Renal cortical epithelial cell (primary cell): Measurements from ENCODE around the gene GALP. TPM values are rescaled to one million over a fixed set of nuclear protein-coding genes. Genes with fewer than 3 reads are reported as not detected.
"Not testable (repeated sequence)": the region's sequence is repeated elsewhere in the genome, so short reads cannot be mapped to it uniquely, and the experiment has no call there.

Experiments
- DNase-seq: peaks from one replicate; pipeline ENCODE4 v3.0.0-alpha.2; 2011; ENCODE audit warnings: low read depth
- total RNA-seq: library from RNA; depleted of rRNA; stranded (reverse); fragments of >200 nt; gene quantifications from 2 replicates; pipeline ENCODE4 v1.2.3, GENCODE V29; 2014

GALP gene
- total RNA-seq, 1 donor from 2014 or later, result not detected

DNA sequence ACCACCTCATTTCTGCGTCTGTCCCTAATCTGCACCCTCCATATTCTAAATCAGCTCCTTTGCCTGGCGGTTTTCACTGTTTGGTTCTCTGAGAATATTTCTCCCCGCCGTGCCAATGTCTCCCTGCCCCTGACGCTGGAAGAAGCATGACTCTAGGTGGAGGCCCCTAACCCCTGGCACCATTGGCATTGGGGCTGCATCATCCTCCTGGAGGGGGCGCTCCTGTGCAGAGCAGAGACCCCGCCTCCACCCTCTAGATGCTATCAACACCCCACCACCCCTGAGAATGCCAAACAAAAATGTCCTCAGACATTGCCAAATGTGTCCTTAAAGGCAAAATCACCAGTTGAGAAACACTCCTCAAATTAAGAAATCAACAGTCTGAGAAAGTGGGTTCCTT, 15.3 kb downstream of the GALP start:
- no peak for DNase-seq

DNA sequence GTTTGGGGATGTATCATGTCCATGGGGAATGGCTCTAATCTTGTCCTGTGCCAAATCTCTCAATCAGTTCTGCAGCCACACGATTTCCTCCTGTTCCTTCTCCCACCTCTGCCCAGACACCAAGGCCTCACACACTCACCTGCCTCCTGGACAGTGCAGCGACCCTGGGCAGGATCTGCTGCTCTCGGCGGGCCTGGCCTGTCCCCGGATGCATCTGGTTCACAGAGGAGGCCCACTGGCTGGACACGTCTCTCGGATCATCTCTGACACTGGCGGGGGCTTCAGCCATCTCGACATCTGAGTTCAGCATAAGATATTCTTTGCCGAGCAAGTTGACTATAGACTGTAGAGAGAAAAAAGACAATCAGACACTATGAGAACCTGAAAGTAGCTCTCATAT, 15.9 kb downstream of the GALP start:
- no peak for DNase-seq

DNA sequence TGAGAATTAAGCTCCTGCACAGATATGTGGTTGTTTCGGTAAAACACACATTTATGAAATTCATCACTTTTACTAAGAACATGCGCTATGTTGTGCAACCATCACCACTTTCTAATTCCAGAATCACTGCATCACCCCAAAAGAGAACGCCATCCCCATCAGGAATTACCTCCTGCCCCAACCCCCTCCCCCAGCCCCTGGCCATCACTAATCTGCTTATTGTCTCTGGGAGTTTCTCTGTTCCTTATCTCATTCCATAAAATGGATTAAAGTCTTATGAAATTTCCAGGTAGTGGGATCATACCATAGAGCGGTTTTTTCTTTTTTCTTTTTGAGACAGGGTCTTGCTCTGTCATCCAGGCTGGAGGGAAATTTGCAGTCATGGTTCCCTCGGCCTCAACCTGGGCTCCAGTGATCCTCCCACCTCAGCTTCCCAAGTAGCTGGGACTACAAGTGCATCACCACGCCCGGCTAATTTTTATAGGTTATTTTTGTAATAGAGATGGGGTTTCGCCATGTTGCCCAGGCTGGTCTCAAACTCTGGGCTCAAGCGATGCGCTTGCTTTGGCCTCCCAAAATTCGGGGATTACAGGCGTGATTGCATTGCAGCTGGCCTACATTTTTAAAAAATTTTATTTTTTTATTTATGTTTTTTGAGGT, 18.3 kb downstream of the GALP start:
- DNase-seq, result no peak

DNA sequence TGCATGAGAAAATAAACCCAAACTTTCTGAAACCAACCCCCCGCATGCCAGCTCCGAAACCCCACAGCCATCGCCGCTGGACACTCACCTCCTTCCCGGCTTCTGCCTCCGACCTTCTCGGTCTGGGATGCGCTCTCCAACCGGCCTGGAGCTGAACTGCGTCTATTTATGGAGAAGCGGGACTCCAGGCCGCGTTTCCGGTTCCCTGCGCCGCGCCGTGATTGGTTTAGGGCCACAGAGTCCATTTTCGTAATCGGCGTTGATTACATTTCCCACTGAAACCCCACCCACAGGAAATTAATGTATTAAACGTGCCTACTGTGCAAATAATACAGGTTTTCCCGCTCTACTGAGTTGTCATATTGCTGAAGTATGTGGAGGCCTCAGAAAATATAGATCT, 21.8 kb downstream of the GALP start, which contains the start of gene ZSCAN5B:
TSS of gene ZSCAN5B (minus strand) at position 138 of the 400 bp plus-strand sequence. CDS start 4,731 bp downstream, outside the sequence.
- DNase-seq, result not testable (repeated sequence)

DNA sequence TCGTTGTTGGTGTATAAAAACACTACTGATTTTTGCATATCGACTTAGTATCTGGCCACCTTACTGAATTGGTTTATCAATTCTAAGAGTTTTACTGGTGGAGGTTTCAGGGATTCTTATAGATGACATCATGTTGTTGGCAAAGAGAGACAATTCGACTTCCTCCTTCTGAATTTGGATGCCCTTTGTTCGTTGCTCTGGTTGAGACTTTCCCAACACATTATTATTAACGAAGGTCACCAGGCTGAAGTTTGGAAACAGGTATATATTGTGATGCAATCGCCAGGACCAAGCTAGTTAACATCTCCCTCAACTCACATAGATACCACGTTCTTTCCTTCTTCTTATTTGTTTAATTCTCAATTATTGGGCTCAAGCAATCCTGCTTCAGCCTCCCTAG, 23.9 kb downstream of the GALP start:
- DNase-seq, result no peak

DNA sequence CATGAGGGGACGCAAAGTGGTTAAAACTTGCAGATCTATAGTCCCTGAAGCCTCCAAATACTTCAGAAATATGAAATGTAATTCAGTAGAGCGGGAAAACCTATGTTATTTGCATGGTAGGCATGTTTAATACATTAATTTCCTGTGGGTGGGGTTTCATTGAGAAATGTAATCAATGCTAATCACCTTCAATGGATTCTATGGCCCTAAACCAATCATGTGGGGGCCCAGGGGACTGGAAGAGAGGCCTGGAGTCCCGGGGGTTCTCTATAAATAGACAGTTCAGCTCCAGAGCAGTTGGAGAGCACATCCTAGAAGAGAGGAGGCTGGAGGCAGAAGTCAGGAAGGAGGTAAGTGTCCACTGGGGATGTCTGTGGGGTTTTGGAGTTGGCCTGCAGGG, 26.2 kb downstream of the GALP start, which contains the start of gene ZSCAN5C:
TSS of gene ZSCAN5C (plus strand) at position 301 of the 400 bp plus-strand sequence. CDS start 3,641 bp downstream, outside the sequence.
- DNase-seq, result no peak

DNA sequence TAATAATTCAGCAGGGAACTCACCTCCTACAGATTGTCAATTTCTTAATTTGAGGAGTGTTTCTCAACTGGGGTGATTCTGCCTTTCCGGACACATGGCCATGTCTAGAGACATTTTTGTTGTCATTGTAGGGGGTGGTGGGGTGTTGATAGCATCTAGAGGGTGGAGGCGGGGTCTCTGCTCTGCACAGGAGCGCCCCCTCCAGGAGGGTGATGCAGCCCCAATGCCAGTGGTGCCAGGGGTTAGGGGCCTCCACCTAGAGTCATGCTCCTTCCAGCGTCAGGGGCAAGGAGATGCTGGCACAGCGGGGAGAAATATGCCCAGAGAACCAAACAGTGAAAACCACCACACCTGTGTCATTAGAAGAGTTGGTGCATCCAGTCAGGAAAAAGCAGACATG, 31.8 kb downstream of the GALP start:
- not testable (repeated sequence) for DNase-seq

DNA sequence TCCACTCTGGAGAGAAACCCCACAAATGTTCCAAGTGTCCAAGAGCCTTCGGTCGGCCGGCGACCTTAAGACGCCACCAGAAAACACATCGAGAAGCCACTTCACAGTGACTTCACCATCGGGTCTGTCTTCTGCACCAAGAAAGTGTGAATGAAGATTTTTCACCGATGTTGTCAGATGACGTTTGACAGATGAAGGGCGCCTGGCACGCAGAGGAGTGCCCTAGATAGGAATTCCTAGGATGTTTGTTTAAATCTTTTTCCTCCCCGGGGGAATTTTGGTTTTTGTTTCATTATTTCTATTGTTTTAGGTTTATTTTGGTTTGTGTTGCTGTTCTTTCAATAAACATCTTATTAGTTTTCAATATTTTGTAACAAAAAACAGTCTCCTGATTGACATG, 33.3 kb downstream of the GALP start:
- DNase-seq, result no peak

DNA sequence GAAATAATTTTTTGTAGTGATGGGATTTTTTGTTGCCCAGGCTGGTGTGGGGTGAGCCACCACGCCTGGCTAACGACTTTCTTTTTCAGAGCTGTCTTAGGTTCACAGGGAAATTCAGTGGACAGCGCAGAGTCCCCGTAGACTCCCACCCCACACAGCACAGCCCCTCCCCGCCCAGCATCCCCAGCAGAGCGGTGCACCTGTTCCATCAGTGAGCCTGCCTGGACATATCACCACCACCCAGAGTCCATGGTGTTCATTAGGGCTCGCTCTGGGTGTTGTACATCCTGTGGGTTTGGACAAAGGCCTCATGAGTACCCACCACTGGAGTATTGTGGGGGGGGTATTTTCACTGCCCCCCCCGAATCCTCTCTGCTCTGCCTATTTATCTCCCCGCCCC, 34.2 kb downstream of the GALP start:
- DNase-seq, result not testable (repeated sequence)

DNA sequence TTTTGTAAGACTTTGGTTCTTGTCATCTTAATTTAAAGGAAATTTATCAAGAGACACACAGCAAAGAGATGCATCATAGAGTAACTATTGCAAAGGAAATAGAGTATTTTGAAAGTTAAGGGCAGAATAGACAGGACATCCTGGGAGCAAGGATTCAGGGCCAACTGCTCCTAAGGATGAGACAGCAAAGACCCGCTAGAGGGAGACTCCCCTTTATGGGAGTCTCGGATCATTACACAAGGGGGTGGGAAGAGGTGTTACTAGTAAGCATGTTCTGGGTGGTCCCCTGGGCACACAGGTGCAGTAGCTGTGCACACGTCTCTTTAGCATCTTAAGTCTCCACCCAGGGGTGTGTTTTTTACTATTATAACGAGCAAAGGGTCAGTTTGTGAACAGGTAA, 35.9 kb downstream of the GALP start:
- no peak for DNase-seq

DNA sequence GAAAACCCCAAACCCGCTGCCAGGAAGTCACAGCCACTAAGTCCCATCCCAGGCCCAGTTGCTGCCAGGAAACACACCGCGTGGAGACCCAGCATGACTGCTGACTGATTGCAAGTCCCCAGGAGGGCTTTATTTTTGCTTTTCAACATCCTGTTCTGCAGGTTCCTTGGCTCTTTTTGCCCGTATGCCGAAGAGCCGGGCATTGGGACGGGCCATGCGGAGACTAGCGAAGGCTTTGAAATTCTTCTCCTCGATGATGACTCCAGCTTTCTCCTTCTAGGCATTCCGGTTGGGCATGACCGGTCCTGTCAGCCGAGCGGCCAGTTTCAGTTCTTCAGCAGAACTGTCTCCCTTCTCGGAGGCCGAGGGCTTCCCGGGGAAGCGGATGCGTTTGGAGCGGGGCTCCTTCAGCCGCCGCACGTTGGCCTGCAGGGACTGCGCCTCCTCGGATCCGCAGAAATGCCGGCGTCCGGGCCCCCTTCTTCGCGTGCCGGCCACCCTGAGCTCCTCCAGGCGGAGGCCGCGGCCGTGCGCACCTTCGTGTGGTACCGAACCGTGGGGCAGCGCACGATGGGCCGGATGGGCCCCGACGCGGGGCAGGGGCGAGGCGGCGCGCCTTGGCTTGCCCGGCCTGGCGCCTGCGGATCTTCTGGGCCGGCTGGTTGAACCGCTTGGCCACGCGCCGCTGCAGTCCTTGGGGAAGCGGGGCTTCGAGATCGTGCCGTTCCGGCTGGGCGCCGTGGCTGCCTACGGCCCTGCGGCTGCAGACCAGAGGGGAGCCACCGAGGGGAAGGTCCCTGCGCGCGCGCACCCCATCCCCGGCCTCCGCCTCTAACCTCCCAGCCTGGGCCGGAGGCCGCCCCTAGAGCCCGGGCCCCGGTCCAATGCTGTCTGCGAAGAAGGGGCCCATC, 41.5 kb downstream of the GALP start:
- DNase-seq, result no peak

DNA sequence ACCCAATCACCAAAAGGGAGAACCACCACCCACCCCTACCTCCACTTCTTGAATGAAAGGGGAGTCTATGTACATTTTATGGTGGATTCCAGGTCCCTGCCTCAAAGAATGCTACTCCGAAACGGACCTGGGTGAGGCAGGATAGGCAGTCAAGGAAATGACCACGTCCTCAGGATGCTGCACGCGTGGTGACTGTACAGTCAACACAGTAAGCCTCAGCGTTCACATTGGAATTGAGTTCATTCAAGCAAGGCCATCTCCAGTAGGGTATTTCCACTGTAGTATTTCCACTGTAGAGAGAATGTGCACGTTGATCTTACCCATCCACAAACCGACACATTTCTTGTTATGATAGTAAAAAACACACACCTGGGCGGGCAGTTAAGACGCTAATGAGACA, 43.2 kb downstream of the GALP start:
- DNase-seq, result no peak

DNA sequence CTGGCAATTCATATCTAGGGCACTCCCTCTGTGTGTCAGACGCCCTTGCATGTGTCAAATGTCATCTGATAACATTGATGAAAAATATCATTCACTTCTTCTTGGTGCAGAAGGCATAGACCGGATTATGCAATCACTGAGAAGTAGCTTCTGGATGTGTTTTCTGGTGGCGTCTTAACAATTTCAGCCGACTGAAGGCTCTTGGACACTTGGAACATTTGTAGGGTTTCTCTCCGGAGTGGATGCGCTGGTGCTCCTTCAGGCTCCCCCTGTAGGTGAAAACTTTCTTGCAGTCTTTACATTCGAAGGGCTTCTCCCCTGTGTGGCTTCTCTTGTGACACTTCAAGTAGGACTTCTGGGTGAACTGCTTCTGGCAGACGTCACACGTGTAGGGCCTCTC, 45.6 kb downstream of the GALP start:
- not testable (repeated sequence) for DNase-seq

DNA sequence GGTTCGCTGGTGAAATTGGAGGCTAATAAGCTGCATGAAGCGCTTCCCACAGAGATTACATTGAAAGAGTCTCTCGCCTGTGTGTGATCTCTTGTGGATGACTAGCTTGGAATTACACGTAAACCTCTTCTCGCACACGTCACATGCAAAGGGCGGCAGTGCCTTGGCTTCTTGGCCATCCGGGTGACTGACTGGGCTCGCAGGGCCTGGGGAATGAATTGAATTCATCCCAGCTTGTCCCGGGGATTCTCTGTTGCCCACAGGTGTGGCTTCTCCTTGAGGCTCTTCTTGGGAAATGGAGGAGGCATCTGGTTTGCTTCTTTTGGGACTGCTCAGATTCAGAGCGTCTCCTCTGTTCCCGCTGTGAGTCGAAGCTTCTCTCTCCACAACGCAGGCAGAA, 46.0 kb downstream of the GALP start:
- DNase-seq, result no peak

DNA sequence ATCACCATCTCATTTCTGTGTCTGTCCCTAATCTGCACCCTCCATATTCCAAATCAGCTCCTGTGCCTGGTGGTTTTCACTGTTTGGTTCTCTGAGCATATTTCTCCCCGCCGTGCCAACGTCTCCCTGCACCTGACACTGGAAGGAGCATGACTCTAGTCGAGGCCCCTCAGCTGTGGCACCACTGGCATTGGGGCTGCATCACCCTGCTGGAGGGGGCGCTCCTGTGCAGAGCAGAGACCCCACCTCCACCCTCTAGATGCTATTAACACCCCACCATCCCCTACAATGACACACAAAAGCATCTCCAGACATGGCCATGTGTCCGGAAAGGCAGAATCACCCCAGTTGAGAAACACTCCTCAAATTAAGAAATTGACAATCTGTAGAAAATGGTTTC, 47.1 kb downstream of the GALP start:
- DNase-seq, result no peak

DNA sequence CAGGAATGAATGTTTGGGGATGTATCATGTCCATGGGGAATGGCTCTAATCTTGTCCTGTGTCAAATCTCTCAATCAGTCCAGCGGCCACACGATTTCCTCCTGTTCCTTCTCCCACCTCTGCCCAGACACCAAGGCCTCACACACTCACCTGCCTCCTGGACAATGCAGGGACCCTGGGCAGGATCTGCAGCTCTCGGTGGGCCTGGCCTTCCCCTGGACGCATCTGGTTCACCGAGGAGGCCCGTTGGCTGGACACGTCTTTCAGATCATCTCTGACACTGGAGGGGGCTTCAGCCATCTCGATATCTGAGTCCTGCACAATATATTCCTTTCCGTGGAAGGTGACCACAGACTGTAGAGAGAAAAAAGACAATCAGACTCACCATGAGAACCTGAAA, 47.7 kb downstream of the GALP start:
- no peak for DNase-seq

Other genes with a start within 250 kb of the GALP start
- gene NLRP13, start 243.7 kb upstream of the GALP start, total RNA-seq, result not detected in 2 replicates
- gene NLRP8, start 228.2 kb upstream of the GALP start, total RNA-seq, result not detected in 2 replicates
- not detected in 2 replicates for gene NLRP5, start 189.2 kb upstream of the GALP start, total RNA-seq
- 25.6 and 41.0 TPM in 2 replicates for gene ZNF787, start 54.7 kb upstream of the GALP start, total RNA-seq
- 12.9 and 28.2 TPM in 2 replicates for gene ZNF444, start 34.7 kb upstream of the GALP start, total RNA-seq
- gene ZSCAN5B, start 21.8 kb downstream of the GALP start, total RNA-seq, result not detected in 2 replicates
- not detected in 2 replicates for gene ZSCAN5C, start 26.3 kb downstream of the GALP start, total RNA-seq
- not detected in 2 replicates for gene EDDM13, start 96.7 kb downstream of the GALP start, total RNA-seq
- gene ZSCAN5A, start 138.8 kb downstream of the GALP start, total RNA-seq, result 4.7 and 5.7 TPM in 2 replicates
- gene ZNF582, start 217.5 kb downstream of the GALP start, total RNA-seq, result 1.2 and 4.2 TPM in 2 replicates
- 4.0 and 7.2 TPM in 2 replicates for gene ZNF583, start 228.3 kb downstream of the GALP start, total RNA-seq